ENCODE data around the gene PAX3. TPM values are rescaled to one million over a fixed set of nuclear protein-coding genes. Genes with fewer than 3 reads are reported as not detected.

PAX3 gene
- total RNA-seq, 1 experiment from 2014 or later, result not detected

GRCh38 chr2:222309361-222309760 is 10.6 kb upstream of the PAX3 start:
- Histone ChIP-seq H3K4me1 (peaks cover 5% of the 10 kb centered on the region; the same call in 1 of the 2 replicates), H3K27me3 (replicated peaks; ENCODE audit: control insufficient read depth, insufficient read depth, low read length) (peaks cover 5% of the 10 kb centered on the region), H3K9me3 (no peaks in the 10 kb centered on the region), H3K36me3 (ENCODE audit: control insufficient read depth, insufficient read depth, low read length) (no peaks in the 10 kb centered on the region), H3K4me3 (ENCODE audit: low read depth, low read length) (no peak overlapping the region)
- ChIA-PET CTCF (no interaction called here), POLR2A (no interaction called here)
- H3K4me1 Mint-ChIP-seq (ENCODE audit: low read depth, unreplicated experiment), result peaks cover 10% of the 10 kb centered on the region
- no peaks in the 10 kb centered on the region for H3K36me3 Mint-ChIP-seq (ENCODE audit: insufficient read depth, unreplicated experiment)
- no TSS peak for BruUV-seq (replicated peaks)
- no peak overlapping the region for H3K27ac Mint-ChIP-seq (ENCODE audit: unreplicated experiment)
- H3K9me3 Mint-ChIP-seq (ENCODE audit: unreplicated experiment), result no peaks in the 10 kb centered on the region
- no peak overlapping the region for H3K4me3 Mint-ChIP-seq (ENCODE audit: unreplicated experiment)
- no peak for DNase-seq
- no peak for TF ChIP-seq CTCF (IDR thresholded peaks at IDR 0.05; ENCODE audit: insufficient read depth in 1 of 2, low read depth in 1 of 2, low read length in 1 of 2, severe bottlenecking in 1 of 2, unreplicated experiment in 1 of 2)
- intact Hi-C loops (cut with micrococcal nuclease; ENCODE audit: unreplicated experiment), result loop anchor here (5.0 to 10.0 kb wide), 2 partner anchors 137 to 685 kb away; no protein-coding TSS in a partner anchor
- peaks cover 53% of the 10 kb centered on the region for H3K27me3 Mint-ChIP-seq (ENCODE audit: insufficient read depth, unreplicated experiment)

- no peak for TF ChIP-seq CTCF (IDR thresholded peaks at IDR 0.05; ENCODE audit: insufficient read depth in 1 of 2, low read depth in 1 of 2, low read length in 1 of 2, severe bottlenecking in 1 of 2, unreplicated experiment in 1 of 2)
- H3K27ac Mint-ChIP-seq (ENCODE audit: unreplicated experiment), result no peak overlapping the region
- ChIA-PET POLR2A (no interaction called here), CTCF (interaction anchor here (0.9 kb wide), 1 partner anchor 10 kb away, joined by 3 read pairs; no protein-coding TSS in a partner anchor)
- Histone ChIP-seq H3K27me3 (replicated peaks; ENCODE audit: control insufficient read depth, insufficient read depth, low read length) (peaks cover 6% of the 10 kb centered on the region), H3K4me3 (ENCODE audit: low read depth, low read length) (no peak overlapping the region), H3K36me3 (ENCODE audit: control insufficient read depth, insufficient read depth, low read length) (no peaks in the 10 kb centered on the region), H3K9me3 (no peaks in the 10 kb centered on the region), H3K4me1 (peaks cover 5% of the 10 kb centered on the region; the same call in 1 of the 2 replicates)
- peaks cover 57% of the 10 kb centered on the region for H3K27me3 Mint-ChIP-seq (ENCODE audit: insufficient read depth, unreplicated experiment)
- H3K4me1 Mint-ChIP-seq (ENCODE audit: low read depth, unreplicated experiment), result peaks cover 10% of the 10 kb centered on the region
- H3K9me3 Mint-ChIP-seq (ENCODE audit: unreplicated experiment), result no peaks in the 10 kb centered on the region
- no peaks in the 10 kb centered on the region for H3K36me3 Mint-ChIP-seq (ENCODE audit: insufficient read depth, unreplicated experiment)
- H3K4me3 Mint-ChIP-seq (ENCODE audit: unreplicated experiment), result no peak overlapping the region
- intact Hi-C loops (cut with micrococcal nuclease; ENCODE audit: unreplicated experiment), result loop anchor here (5.0 to 10.0 kb wide), 2 partner anchors 136 to 683 kb away; no protein-coding TSS in a partner anchor
- BruUV-seq (replicated peaks), result no TSS peak
- DNase-seq, result no peak
These were observed 9.4 kb upstream of the PAX3 start for GRCh38 chr2:222307978-222308730.

- Histone ChIP-seq H3K4me1 (peaks cover 5% of the 10 kb centered on the region; the same call in 1 of the 2 replicates), H3K36me3 (ENCODE audit: control insufficient read depth, insufficient read depth, low read length) (no peaks in the 10 kb centered on the region), H3K9me3 (no peaks in the 10 kb centered on the region), H3K4me3 (ENCODE audit: low read depth, low read length) (no peak overlapping the region), H3K27me3 (replicated peaks; ENCODE audit: control insufficient read depth, insufficient read depth, low read length) (peaks cover 6% of the 10 kb centered on the region)
- no peak for TF ChIP-seq CTCF (IDR thresholded peaks at IDR 0.05; ENCODE audit: insufficient read depth in 1 of 2, low read depth in 1 of 2, low read length in 1 of 2, severe bottlenecking in 1 of 2, unreplicated experiment in 1 of 2)
- CTCF ChIA-PET, result interaction anchor here (0.6 to 0.9 kb wide), 3 partner anchors 148 to 259 kb away, joined by 3 read pairs; no protein-coding TSS in a partner anchor
- peaks cover 10% of the 10 kb centered on the region for H3K4me1 Mint-ChIP-seq (ENCODE audit: low read depth, unreplicated experiment)
- intact Hi-C loops (cut with micrococcal nuclease; ENCODE audit: unreplicated experiment), result loop anchor here (5.0 to 10.0 kb wide), 2 partner anchors 135 to 682 kb away; no protein-coding TSS in a partner anchor
- BruUV-seq (replicated peaks), result no TSS peak
- peak overlapping the region; percentile 11 for H3K4me3 Mint-ChIP-seq (ENCODE audit: unreplicated experiment)
- H3K27ac Mint-ChIP-seq (ENCODE audit: unreplicated experiment), result no peak overlapping the region
- POLR2A ChIA-PET, result no interaction called here
- H3K36me3 Mint-ChIP-seq (ENCODE audit: insufficient read depth, unreplicated experiment), result no peaks in the 10 kb centered on the region
- no peak for DNase-seq
- peaks cover 56% of the 10 kb centered on the region for H3K27me3 Mint-ChIP-seq (ENCODE audit: insufficient read depth, unreplicated experiment)
- no peaks in the 10 kb centered on the region for H3K9me3 Mint-ChIP-seq (ENCODE audit: unreplicated experiment)
These were observed 8.5 kb upstream of the PAX3 start for GRCh38 chr2:222307143-222307756.
